Lower leg skin (tissue), 3 donors: Measurements from ENCODE around the gene RARRES1.

Experiments used
- POLR2A ChIP-seq, 2 donors: fragments of 450-650 bp; IDR thresholded peaks; one replicate each; pipeline ENCODE4 v1.6.1; 2016 to 2017; ENCODE audit warnings: antibody characterized with exemption in 2 of 2, mild to moderate bottlenecking in 1 of 2, moderate library complexity in 1 of 2
- TF ChIP-seq, protein P1 (sequence below), 3 donors: fragments of 450-650 bp; IDR thresholded peaks; one replicate each; pipeline ENCODE4 v1.5.1; 2016; ENCODE audit warnings: antibody characterized with exemption in 3 of 3, mild to moderate bottlenecking in 3 of 3, moderate library complexity in 2 of 3

DNA sequence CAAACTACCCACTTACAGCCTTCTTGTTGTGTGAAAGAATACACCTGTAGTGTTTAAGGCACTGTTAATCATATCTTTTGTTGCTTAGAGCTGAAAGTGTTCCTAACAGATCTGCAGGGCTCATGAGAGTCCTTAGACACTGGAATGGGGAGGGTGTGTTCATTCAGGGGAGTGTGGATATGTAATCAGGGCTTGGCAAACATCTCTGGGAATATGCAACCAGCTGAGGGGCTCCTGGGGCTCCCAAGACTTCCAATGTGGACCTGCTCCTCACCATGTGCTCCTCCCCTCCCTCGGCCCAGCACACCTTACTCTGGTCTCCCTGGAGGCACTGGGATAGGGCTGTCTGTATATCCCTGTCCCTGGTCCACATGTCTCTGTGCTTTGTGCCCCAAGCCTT lies 39.3 kb upstream of the RARRES1 start:
- TF ChIP-seq, protein P1, sequence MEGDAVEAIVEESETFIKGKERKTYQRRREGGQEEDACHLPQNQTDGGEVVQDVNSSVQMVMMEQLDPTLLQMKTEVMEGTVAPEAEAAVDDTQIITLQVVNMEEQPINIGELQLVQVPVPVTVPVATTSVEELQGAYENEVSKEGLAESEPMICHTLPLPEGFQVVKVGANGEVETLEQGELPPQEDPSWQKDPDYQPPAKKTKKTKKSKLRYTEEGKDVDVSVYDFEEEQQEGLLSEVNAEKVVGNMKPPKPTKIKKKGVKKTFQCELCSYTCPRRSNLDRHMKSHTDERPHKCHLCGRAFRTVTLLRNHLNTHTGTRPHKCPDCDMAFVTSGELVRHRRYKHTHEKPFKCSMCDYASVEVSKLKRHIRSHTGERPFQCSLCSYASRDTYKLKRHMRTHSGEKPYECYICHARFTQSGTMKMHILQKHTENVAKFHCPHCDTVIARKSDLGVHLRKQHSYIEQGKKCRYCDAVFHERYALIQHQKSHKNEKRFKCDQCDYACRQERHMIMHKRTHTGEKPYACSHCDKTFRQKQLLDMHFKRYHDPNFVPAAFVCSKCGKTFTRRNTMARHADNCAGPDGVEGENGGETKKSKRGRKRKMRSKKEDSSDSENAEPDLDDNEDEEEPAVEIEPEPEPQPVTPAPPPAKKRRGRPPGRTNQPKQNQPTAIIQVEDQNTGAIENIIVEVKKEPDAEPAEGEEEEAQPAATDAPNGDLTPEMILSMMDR (IDR thresholded peaks at IDR 0.05) = no peak
- TF ChIP-seq POLR2A (IDR thresholded peaks at IDR 0.05) = no peak
